Measurements from ENCODE around the gene AUTS2. TPM values are rescaled to one million over a fixed set of nuclear protein-coding genes. Genes with fewer than 3 reads are reported as not detected.

The AUTS2 gene
- total and polyA plus RNA-seq, 10 of the 15 experiments (the other 5 are each of a cell fraction or from before 2014, with no cell fraction given): 6.4 to 55.6 (median 21.6) TPM

- in situ Hi-C loops (cut with MboI): no loop called here
- Histone ChIP-seq H3K4me2 (ENCODE audit: control insufficient read depth, insufficient read depth) (no peak overlapping the region), H3K4me3 (no peak overlapping the region), H3K36me3 (ENCODE audit: control insufficient read depth in 2 of 2, insufficient read depth in 2 of 2, low read length in 1 of 2) (no peaks in the 10 kb centered on the region; a peak in 1 of 4 replicates), H3K9ac (ENCODE audit: control insufficient read depth, insufficient read depth, low read length) (no peak overlapping the region), H4K20me1 (ENCODE audit: control insufficient read depth, insufficient read depth) (no peaks in the 10 kb centered on the region), H3K27me3 (replicated peaks in 1 of 2; ENCODE audit: control insufficient read depth in 2 of 2, insufficient read depth in 2 of 2, low read length in 1 of 2) (no peaks in the 10 kb centered on the region), H3K27ac (ENCODE audit: control insufficient read depth, insufficient read depth) (no peak overlapping the region), H2AFZ (ENCODE audit: control insufficient read depth, low read depth, low read length) (no peak overlapping the region), H3K9me3 (replicated peaks; ENCODE audit: control insufficient read depth, insufficient read depth, low read length) (no peaks in the 10 kb centered on the region), H3K79me2 (ENCODE audit: control insufficient read depth, insufficient read depth, low read length) (no peaks in the 10 kb centered on the region; the same call in 1 of the 2 replicates), H3K4me1 (ENCODE audit: control insufficient read depth, insufficient read depth, low read length) (peaks cover 7% of the 10 kb centered on the region)
- WGBS (ENCODE audit: insufficient coverage, insufficient replicate concordance, low lambda C conversion rate, missing lambda C conversion rate): 94% methylated on average over 1 of the region's 1 CpG
- intact Hi-C loops (cut with micrococcal nuclease; ENCODE audit: unreplicated experiment): no loop called here
- CTCF ChIA-PET: no interaction called here
- ATAC-seq: no peak
- no peak for DNase-seq (ENCODE audit: low read depth, low spot score)
- POLR2A ChIA-PET: no interaction called here
- BruUV-seq (replicated peaks): no TSS peak
- TF ChIP-seq MLLT1 (IDR thresholded peaks at IDR 0.05): no peak
- no peak for TF ChIP-seq NR2C2 (IDR thresholded peaks at IDR 0.05; ENCODE audit: borderline replicate concordance, control insufficient read depth, insufficient read length, low read depth)
- TF ChIP-seq TARDBP (IDR thresholded peaks at IDR 0.05; ENCODE audit: borderline replicate concordance): no peak
- no peak for TF ChIP-seq ASH2L (IDR thresholded peaks at IDR 0.05; ENCODE audit: borderline replicate concordance, low read depth)
- TF ChIP-seq CREB1 (IDR thresholded peaks at IDR 0.05; ENCODE audit: low read depth): no peak
- TF ChIP-seq BCL3 (IDR thresholded peaks at IDR 0.05; ENCODE audit: borderline replicate concordance, insufficient read depth, low read depth, low read length, poor library complexity, severe bottlenecking): no peak
- no peak for TF ChIP-seq NFXL1 (IDR thresholded peaks at IDR 0.05; ENCODE audit: borderline replicate concordance)
- no peak for TF ChIP-seq ZBTB11 (CRISPR knock-in tag; IDR thresholded peaks at IDR 0.05)
- TF ChIP-seq CBX3 (IDR thresholded peaks at IDR 0.05; ENCODE audit: borderline replicate concordance, low read depth): no peak
- TF ChIP-seq RAD51 (IDR thresholded peaks at IDR 0.05): no peak
- no peak for TF ChIP-seq SP1 (IDR thresholded peaks at IDR 0.05; ENCODE audit: low read depth, low read length)
- no peak for TF ChIP-seq NFYA (IDR thresholded peaks at IDR 0.05; ENCODE audit: borderline replicate concordance, low read depth, low read length)
- SMC1A ChIA-PET (ENCODE audit: uncharacterized antibody, unreplicated experiment): interaction anchor here (0.5 to 1.5 kb wide), 4 partner anchors 9 to 446 kb away, joined by 3 to 5 read pairs (median 3); no protein-coding TSS in a partner anchor
- no peak for FAIRE-seq
- RAD21 ChIA-PET (ENCODE audit: unreplicated experiment): no interaction called here
Observed at GRCh38 chr7:69994218-69994617, 395.9 kb downstream of the AUTS2 start.

Measured in GM12878 (cell line).